ENCODE measurements around the gene IFT57.

IFT57 gene

GRCh38 chr3:108130236-108130635, 92.0 kb downstream of the IFT57 start:
- TF ChIP-seq GATA3 (IDR thresholded peaks at IDR 0.05; ENCODE audit: low read depth, low read length) (no peak), GATA2 (IDR thresholded peaks at IDR 0.05; ENCODE audit: low read depth, low read length) (no peak)

GRCh38 chr3:108127301-108127988, 94.8 kb downstream of the IFT57 start:
- no peak for TF ChIP-seq GATA2 (IDR thresholded peaks at IDR 0.05; ENCODE audit: low read depth, low read length)
- no peak for TF ChIP-seq GATA3 (IDR thresholded peaks at IDR 0.05; ENCODE audit: low read depth, low read length)

- TF ChIP-seq GATA2 (IDR thresholded peaks at IDR 0.05; ENCODE audit: low read depth, low read length) (no peak), GATA3 (IDR thresholded peaks at IDR 0.05; ENCODE audit: low read depth, low read length) (no peak)
These were observed 95.9 kb downstream of the IFT57 start for GRCh38 chr3:108126348-108126747.

GRCh38 chr3:108125550-108126071, 96.6 kb downstream of the IFT57 start:
- TF ChIP-seq GATA3 (IDR thresholded peaks at IDR 0.05; ENCODE audit: low read depth, low read length) (no peak), GATA2 (IDR thresholded peaks at IDR 0.05; ENCODE audit: low read depth, low read length) (no peak)

GRCh38 chr3:108125153-108125543, 97.1 kb downstream of the IFT57 start:
- TF ChIP-seq GATA3 (IDR thresholded peaks at IDR 0.05; ENCODE audit: low read depth, low read length) (no peak), GATA2 (IDR thresholded peaks at IDR 0.05; ENCODE audit: low read depth, low read length) (no peak)

GRCh38 chr3:108124337-108125152, 97.7 kb downstream of the IFT57 start:
- TF ChIP-seq GATA2 (IDR thresholded peaks at IDR 0.05; ENCODE audit: low read depth, low read length) (no peak), GATA3 (IDR thresholded peaks at IDR 0.05; ENCODE audit: low read depth, low read length) (no peak)

- TF ChIP-seq GATA2 (IDR thresholded peaks at IDR 0.05; ENCODE audit: low read depth, low read length) = no peak
- no peak for TF ChIP-seq GATA3 (IDR thresholded peaks at IDR 0.05; ENCODE audit: low read depth, low read length)
These were observed 98.9 kb downstream of the IFT57 start for GRCh38 chr3:108123326-108123725.

- TF ChIP-seq GATA3 (IDR thresholded peaks at IDR 0.05; ENCODE audit: low read depth, low read length) = no peak
- no peak for TF ChIP-seq GATA2 (IDR thresholded peaks at IDR 0.05; ENCODE audit: low read depth, low read length)
These were observed 99.9 kb downstream of the IFT57 start for GRCh38 chr3:108122276-108122675.

- TF ChIP-seq GATA2 (IDR thresholded peaks at IDR 0.05; ENCODE audit: low read depth, low read length) (no peak), GATA3 (IDR thresholded peaks at IDR 0.05; ENCODE audit: low read depth, low read length) (no peak)
These were observed 102.7 kb downstream of the IFT57 start for GRCh38 chr3:108119398-108120104.

- TF ChIP-seq GATA3 (IDR thresholded peaks at IDR 0.05; ENCODE audit: low read depth, low read length) (no peak), GATA2 (IDR thresholded peaks at IDR 0.05; ENCODE audit: low read depth, low read length) (no peak)
These were observed 104.0 kb downstream of the IFT57 start for GRCh38 chr3:108118038-108118768.

- TF ChIP-seq GATA3 (IDR thresholded peaks at IDR 0.05; ENCODE audit: low read depth, low read length) (no peak), GATA2 (IDR thresholded peaks at IDR 0.05; ENCODE audit: low read depth, low read length) (no peak)
These were observed 104.9 kb downstream of the IFT57 start for GRCh38 chr3:108117241-108117775.

- TF ChIP-seq GATA2 (IDR thresholded peaks at IDR 0.05; ENCODE audit: low read depth, low read length) (no peak), GATA3 (IDR thresholded peaks at IDR 0.05; ENCODE audit: low read depth, low read length) (no peak)
These were observed 107.7 kb downstream of the IFT57 start for GRCh38 chr3:108114423-108115065.

GRCh38 chr3:108113975-108114374, 108.2 kb downstream of the IFT57 start:
- TF ChIP-seq GATA2 (IDR thresholded peaks at IDR 0.05; ENCODE audit: low read depth, low read length) (no peak), GATA3 (IDR thresholded peaks at IDR 0.05; ENCODE audit: low read depth, low read length) (no peak)
